Measurements from ENCODE around the gene DMD.

The DMD gene

DNA sequence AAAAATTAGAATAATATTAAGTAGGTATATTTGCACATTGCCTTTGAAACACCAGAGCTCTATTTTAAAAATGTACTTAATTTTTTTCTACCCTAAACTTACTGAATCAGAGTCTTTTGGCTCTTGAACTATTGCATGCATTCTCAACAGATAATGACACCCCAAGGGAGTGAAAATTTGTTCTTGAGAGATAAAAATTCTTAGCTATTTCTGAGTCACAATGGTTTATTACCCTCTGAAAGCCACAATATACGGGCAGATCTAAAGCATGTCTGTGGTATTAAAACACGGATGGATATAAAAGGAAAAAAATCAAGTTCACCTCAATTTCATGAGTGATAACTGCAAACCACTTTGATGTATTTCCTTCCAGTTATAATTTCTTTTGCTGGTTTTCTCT, 1503.2 kb downstream of the DMD start:
- no peaks in the 10 kb centered on the region for H3K9me3 Mint-ChIP-seq
- no peak overlapping the region for H3K4me3 Mint-ChIP-seq
- no peak overlapping the region for H3K27ac Mint-ChIP-seq (ENCODE audit: low read depth)
- no peaks in the 10 kb centered on the region for H3K4me1 Mint-ChIP-seq
- ATAC-seq (replicated peaks; ENCODE audit: extremely low read depth, poor library complexity, severe bottlenecking) = no peak
- no peak for DNase-seq (ENCODE audit: low spot score in 2 of 2)
- H3K36me3 Mint-ChIP-seq (ENCODE audit: insufficient read depth) = no peaks in the 10 kb centered on the region
- H3K27me3 Mint-ChIP-seq = no peaks in the 10 kb centered on the region

DNA sequence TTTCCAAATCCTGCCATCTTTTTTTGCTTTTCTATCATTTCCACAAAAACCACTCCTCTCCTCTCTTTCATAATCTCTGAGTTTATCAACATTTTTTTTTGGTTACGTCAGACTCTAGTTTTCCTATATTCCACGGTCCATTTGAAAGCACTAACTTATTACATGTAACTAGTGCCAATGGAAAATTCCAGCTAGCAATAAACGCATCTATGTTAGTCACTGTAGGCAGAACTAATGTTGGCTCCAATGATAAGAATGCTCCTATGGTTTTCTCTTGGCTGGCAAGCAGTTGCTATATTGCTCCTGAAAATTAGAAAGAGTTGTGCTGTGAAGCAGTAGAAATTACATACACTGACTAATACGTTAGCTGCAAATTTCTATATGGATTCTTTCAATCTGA, 1504.9 kb downstream of the DMD start:
- Mint-ChIP-seq H3K27ac (ENCODE audit: low read depth) (no peak overlapping the region), H3K36me3 (ENCODE audit: insufficient read depth) (no peaks in the 10 kb centered on the region), H3K9me3 (peaks cover 8% of the 10 kb centered on the region), H3K4me1 (no peaks in the 10 kb centered on the region), H3K27me3 (no peaks in the 10 kb centered on the region), H3K4me3 (no peak overlapping the region)
- ATAC-seq (replicated peaks; ENCODE audit: extremely low read depth, poor library complexity, severe bottlenecking) = no peak
- DNase-seq (ENCODE audit: low spot score in 2 of 2) = no peak

DNA sequence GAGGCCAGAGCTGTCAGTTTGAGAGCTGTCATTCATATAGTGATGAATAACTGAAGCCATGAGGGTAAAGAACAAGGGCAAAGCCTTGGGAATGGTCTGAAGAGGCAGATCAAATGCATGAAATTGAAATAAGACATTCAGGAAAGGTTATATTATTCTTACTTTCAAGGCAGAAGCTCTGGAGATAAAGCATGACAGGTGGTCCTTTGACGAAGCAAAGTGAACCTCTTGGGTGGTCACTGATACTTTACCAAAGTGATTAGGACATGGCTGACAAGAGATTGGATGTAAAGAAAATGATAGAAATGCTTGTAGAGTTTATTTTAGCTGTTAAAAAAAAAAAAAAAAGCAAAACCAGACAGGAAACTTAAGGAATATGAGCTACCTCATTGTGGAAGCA, 1505.5 kb downstream of the DMD start:
- Mint-ChIP-seq H3K4me3 (no peak overlapping the region), H3K36me3 (ENCODE audit: insufficient read depth) (no peaks in the 10 kb centered on the region)

DNA sequence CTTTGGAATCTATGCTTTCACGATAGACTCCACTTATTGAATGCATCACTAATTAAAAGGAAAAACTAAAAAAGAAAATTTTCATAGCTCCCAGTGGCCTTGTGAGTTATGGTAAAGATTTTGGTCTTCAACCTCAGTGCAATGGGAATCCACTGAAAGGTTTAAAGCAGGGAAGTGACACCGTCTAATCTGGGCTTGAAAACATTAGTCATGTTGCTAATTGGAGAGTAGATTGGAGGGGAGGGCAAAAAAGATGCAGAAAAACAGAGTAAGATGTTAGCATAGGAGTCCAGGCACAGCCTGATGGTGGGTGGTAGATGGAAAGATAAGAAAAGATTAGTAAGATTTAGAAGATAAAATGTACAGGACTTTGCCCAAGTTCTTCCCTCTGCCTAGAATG, 1506.4 kb downstream of the DMD start:
- no peak overlapping the region for H3K4me3 Mint-ChIP-seq
- H3K27me3 Mint-ChIP-seq = no peaks in the 10 kb centered on the region
- no peak for ATAC-seq (replicated peaks; ENCODE audit: extremely low read depth, poor library complexity, severe bottlenecking)
- H3K9me3 Mint-ChIP-seq = peaks cover 12% of the 10 kb centered on the region
- no peaks in the 10 kb centered on the region for H3K4me1 Mint-ChIP-seq
- no peaks in the 10 kb centered on the region for H3K36me3 Mint-ChIP-seq (ENCODE audit: insufficient read depth)
- DNase-seq (ENCODE audit: low spot score in 2 of 2) = no peak
- no peak overlapping the region for H3K27ac Mint-ChIP-seq (ENCODE audit: low read depth)

More for the DNA sequence above, 1505.5 kb downstream of the DMD start:
- Mint-ChIP-seq H3K27me3 (no peaks in the 10 kb centered on the region), H3K9me3 (peaks cover 12% of the 10 kb centered on the region), H3K27ac (ENCODE audit: low read depth) (no peak overlapping the region), H3K4me1 (no peaks in the 10 kb centered on the region)
- ATAC-seq (replicated peaks; ENCODE audit: extremely low read depth, poor library complexity, severe bottlenecking) (no peak), DNase-seq (ENCODE audit: low spot score in 2 of 2) (no peak)

DNA sequence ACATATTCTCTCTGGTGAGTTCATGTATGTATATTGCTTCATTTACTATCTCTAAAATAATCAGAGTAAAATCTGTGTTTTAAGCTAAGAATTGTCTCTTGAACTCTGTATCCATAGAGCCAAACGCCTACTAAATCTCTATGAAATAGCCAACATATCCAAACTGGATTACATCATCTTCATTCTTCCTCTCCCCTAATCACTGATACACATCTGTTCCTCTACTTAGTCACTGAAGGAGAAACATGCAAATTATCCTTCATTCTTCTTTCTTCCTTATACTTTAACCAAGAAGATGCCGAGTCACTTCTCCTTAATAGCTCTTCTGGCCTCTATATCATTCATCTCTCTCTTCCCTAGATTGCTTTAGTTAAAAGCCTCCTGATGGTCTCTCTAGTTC, 1509.1 kb downstream of the DMD start:
- DNase-seq (ENCODE audit: low spot score in 2 of 2) (no peak), ATAC-seq (replicated peaks; ENCODE audit: extremely low read depth, poor library complexity, severe bottlenecking) (no peak)
- Mint-ChIP-seq H3K4me3 (no peak overlapping the region), H3K36me3 (ENCODE audit: insufficient read depth) (no peaks in the 10 kb centered on the region), H3K27ac (ENCODE audit: low read depth) (no peak overlapping the region), H3K27me3 (no peaks in the 10 kb centered on the region), H3K4me1 (no peaks in the 10 kb centered on the region), H3K9me3 (peaks cover 12% of the 10 kb centered on the region)

DNA sequence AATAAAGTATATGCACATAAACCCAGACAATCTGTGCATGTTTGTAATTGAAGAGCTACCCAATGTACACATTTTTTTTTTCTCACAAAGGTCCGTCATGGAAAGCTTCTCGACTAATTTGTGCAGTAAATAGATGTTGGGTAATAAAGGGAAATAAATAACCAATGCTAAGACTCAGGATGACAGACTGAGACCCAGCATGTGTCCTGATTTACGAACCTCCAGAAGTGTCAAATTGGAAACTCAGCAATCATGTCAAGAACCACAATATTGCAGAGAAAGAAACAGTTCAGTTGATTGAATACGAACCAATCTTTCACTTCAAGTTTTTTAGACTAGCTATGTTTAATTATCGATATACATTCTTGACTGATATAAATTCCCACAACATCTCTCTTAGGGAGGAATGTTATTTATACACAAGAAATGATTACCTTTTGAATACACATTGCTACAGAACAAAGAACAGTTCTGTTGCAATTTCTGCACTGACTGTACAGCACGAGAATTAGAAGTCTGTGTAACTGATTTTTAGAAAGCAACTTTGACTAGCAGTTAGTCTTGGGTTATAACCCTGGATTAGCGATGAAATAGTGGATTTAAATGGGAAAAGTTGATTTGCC, 1513.9 kb downstream of the DMD start:
- Mint-ChIP-seq H3K4me1 (no peaks in the 10 kb centered on the region), H3K27ac (ENCODE audit: low read depth) (no peak overlapping the region), H3K27me3 (no peaks in the 10 kb centered on the region), H3K36me3 (ENCODE audit: insufficient read depth) (no peaks in the 10 kb centered on the region), H3K9me3 (peaks cover 10% of the 10 kb centered on the region), H3K4me3 (no peak overlapping the region)
- no peak for DNase-seq (ENCODE audit: low spot score in 2 of 2)
- no peak for ATAC-seq (replicated peaks; ENCODE audit: extremely low read depth, poor library complexity, severe bottlenecking)

DNA sequence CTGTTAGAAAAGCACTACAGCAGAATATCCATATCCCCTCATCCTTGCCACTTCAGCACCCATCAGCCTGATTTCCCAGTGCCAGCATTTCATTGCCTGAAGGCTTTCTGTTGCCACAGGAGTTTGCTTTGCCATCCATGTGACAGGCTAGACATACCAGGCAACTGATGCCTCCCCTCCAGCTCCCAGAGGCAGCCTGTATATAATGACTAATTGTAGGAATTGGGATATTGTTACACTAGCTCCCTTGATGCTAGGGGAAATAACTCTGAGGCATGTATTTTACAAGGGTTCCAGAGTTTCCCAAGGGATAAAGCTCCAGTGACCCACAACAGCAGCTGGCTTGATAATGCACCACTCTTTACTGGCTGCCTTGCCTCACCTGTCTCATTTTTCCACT, 1531.5 kb downstream of the DMD start:
- Mint-ChIP-seq H3K36me3 (ENCODE audit: insufficient read depth) (peaks cover 1% of the 10 kb centered on the region), H3K27ac (ENCODE audit: low read depth) (no peak overlapping the region), H3K27me3 (no peaks in the 10 kb centered on the region), H3K4me1 (no peaks in the 10 kb centered on the region), H3K9me3 (peaks cover 3% of the 10 kb centered on the region), H3K4me3 (no peak overlapping the region)
- ATAC-seq (replicated peaks; ENCODE audit: extremely low read depth, poor library complexity, severe bottlenecking) (no peak), DNase-seq (ENCODE audit: low spot score in 2 of 2) (no peak)

DNA sequence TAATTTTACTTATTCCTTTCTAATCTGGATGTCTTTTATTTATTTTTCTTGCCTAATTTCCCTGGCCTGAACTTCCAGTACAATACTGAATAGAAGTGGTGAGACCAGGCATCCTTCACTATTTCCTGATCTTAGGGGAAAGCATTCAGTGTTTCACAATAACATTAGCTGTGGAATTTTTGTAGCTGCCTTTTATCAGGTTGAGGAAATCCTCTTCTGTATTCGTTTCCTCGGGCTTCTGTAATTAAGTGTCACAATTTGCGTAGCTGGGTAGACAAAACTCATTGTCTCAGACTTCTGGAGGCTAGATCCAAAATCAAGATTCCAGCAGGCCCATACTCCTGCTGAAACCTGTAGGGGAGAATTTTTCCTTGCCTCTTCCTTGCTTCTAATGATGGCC, 1541.1 kb downstream of the DMD start:
- peaks cover 5% of the 10 kb centered on the region for H3K9me3 Mint-ChIP-seq
- H3K4me3 Mint-ChIP-seq = no peak overlapping the region
- H3K36me3 Mint-ChIP-seq (ENCODE audit: insufficient read depth) = no peaks in the 10 kb centered on the region
- no peak for ATAC-seq (replicated peaks; ENCODE audit: extremely low read depth, poor library complexity, severe bottlenecking)
- H3K27ac Mint-ChIP-seq (ENCODE audit: low read depth) = no peak overlapping the region
- no peaks in the 10 kb centered on the region for H3K27me3 Mint-ChIP-seq
- H3K4me1 Mint-ChIP-seq = no peaks in the 10 kb centered on the region
- DNase-seq (ENCODE audit: low spot score in 2 of 2) = no peak

DNA sequence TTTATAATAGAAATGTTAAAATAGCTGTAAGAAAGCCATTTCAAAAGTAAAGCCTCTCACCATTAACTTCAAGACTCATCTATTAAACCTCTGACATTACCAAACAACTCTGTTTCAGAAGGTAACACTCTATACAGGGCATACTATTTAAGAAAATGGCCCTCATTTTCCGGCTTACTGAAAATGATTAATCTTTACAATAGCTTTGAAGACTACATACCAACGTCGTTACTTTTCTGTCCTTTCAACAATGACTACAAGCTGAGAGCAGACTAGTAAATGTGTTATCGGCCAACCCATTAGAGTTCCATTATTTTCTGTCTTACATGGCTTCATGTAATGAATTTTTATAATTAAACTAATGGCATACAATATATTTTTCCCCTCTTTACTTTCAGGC, 1545.9 kb downstream of the DMD start:
- no peak for DNase-seq (ENCODE audit: low spot score in 2 of 2)
- peaks cover 13% of the 10 kb centered on the region for H3K9me3 Mint-ChIP-seq
- H3K4me3 Mint-ChIP-seq = no peak overlapping the region
- no peaks in the 10 kb centered on the region for H3K4me1 Mint-ChIP-seq
- no peaks in the 10 kb centered on the region for H3K27me3 Mint-ChIP-seq
- H3K27ac Mint-ChIP-seq (ENCODE audit: low read depth) = no peak overlapping the region
- no peaks in the 10 kb centered on the region for H3K36me3 Mint-ChIP-seq (ENCODE audit: insufficient read depth)
- no peak for ATAC-seq (replicated peaks; ENCODE audit: extremely low read depth, poor library complexity, severe bottlenecking)

DNA sequence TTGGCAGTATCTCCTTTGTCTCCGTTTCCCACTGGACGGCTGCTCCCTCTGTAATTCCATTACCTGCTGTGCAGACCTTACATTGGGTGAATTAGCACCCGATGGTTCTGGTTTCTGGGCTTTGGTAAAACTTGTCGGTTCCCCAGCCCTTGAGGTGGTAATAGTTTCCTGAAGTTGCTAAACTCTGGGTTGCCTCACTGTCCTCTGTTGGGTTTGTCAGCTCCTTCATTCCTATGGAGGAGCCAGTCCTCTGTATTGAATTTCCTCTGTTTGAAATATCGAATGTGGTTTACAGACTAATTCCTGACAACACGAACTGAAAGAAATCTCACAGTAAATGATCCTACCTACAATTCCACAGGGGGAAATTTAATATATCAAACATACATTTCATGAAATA, 1548.2 kb downstream of the DMD start:
- Mint-ChIP-seq H3K27me3 (no peaks in the 10 kb centered on the region), H3K9me3 (peaks cover 8% of the 10 kb centered on the region), H3K27ac (ENCODE audit: low read depth) (no peak overlapping the region), H3K4me3 (no peak overlapping the region), H3K4me1 (no peaks in the 10 kb centered on the region), H3K36me3 (ENCODE audit: insufficient read depth) (no peaks in the 10 kb centered on the region)
- DNase-seq (ENCODE audit: low spot score in 2 of 2) (no peak), ATAC-seq (replicated peaks; ENCODE audit: extremely low read depth, poor library complexity, severe bottlenecking) (no peak)

DNA sequence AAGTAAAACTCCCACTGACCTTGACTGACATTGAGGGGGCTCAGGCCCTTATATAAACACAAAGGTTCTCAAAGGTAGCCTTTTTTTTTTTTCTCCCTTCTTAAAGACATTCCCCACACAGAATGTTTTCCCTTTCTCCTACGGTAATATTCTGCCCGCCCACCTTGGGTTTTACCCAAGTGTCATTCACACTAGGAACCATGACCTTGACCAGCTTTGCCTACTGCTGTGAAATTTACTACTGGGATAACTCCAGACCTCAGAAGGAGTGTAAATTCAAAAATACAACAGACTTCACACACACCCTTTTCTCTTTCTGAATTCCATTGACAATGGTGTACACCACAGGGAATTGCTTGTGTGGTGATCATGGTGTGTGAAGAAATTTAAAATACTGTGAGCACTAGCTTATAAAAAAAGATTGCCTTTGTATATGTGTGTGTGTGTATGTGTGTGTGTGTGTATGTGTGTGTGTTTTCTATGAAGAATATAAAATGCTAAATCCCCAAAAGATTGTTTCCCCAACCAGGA, 1550.0 kb downstream of the DMD start:
- Mint-ChIP-seq H3K4me3 (no peak overlapping the region), H3K27ac (ENCODE audit: low read depth) (no peak overlapping the region), H3K4me1 (no peaks in the 10 kb centered on the region), H3K27me3 (no peaks in the 10 kb centered on the region), H3K9me3 (peaks cover 8% of the 10 kb centered on the region), H3K36me3 (ENCODE audit: insufficient read depth) (no peaks in the 10 kb centered on the region)
- DNase-seq (ENCODE audit: low spot score in 2 of 2) (no peak), ATAC-seq (replicated peaks; ENCODE audit: extremely low read depth, poor library complexity, severe bottlenecking) (no peak)

DNA sequence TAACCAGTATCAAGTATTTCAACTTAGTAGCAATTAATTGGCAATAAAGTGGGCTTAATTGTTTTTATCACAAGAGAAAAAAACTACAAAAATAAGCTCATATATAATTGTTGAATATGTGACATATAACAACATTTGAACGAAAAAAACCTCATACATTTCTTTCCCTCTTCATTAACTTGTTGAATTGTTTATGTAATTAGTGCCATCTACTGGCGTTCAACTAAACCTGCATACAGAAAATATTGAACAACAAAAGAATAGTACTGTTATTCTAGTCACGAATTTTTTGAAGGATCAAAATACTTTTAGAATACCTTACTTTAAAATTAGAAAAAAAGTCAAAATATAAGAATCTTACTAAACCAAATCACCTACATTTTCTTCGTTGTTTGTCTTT, 1553.0 kb downstream of the DMD start:
- ATAC-seq (replicated peaks; ENCODE audit: extremely low read depth, poor library complexity, severe bottlenecking) (no peak), DNase-seq (ENCODE audit: low spot score in 2 of 2) (no peak)
- H3K27me3 Mint-ChIP-seq = no peaks in the 10 kb centered on the region
- H3K36me3 Mint-ChIP-seq (ENCODE audit: insufficient read depth) = no peaks in the 10 kb centered on the region
- peaks cover under 1% of the 10 kb centered on the region for H3K9me3 Mint-ChIP-seq
- no peaks in the 10 kb centered on the region for H3K4me1 Mint-ChIP-seq
- H3K27ac Mint-ChIP-seq (ENCODE audit: low read depth) = no peak overlapping the region
- no peak overlapping the region for H3K4me3 Mint-ChIP-seq

DNA sequence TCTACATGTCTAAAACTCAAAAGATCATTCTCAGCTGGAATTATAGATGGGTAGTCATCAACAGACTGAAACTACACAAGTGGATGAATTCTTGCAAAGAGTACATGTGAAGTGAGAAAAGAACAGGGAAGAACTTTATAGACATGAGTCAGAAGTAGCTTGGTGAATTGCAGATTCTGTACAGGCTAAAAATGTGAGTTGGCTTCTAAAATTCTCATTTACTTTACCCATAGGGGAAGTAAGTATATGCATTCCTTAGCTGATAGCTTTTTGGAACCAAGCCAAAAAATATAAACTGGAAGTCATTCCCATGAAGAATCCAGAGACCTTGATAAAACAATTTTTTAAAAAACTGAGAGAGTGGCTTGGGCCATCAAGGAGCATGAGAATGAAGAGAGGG, 1555.3 kb downstream of the DMD start:
- no peaks in the 10 kb centered on the region for H3K36me3 Mint-ChIP-seq (ENCODE audit: insufficient read depth)
- no peaks in the 10 kb centered on the region for H3K9me3 Mint-ChIP-seq
- ATAC-seq (replicated peaks; ENCODE audit: extremely low read depth, poor library complexity, severe bottlenecking) = no peak
- H3K4me1 Mint-ChIP-seq = no peaks in the 10 kb centered on the region
- no peak for DNase-seq (ENCODE audit: low spot score in 2 of 2)
- no peaks in the 10 kb centered on the region for H3K27me3 Mint-ChIP-seq
- H3K27ac Mint-ChIP-seq (ENCODE audit: low read depth) = no peak overlapping the region
- H3K4me3 Mint-ChIP-seq = no peak overlapping the region

All from central memory CD8-positive, alpha-beta T cell (primary cell).